ENCODE data around the gene TAGLN2. TPM values are rescaled to one million over a fixed set of nuclear protein-coding genes. Genes with fewer than 3 reads are reported as not detected.

The TAGLN2 gene
- total RNA-seq, 1 experiment from 2014 or later = 811 TPM

GRCh38 chr1:159949981-159950381 is 24.7 kb upstream of the TAGLN2 start:
- no peak for DNase-seq (ENCODE audit: low read depth)

DNA sequence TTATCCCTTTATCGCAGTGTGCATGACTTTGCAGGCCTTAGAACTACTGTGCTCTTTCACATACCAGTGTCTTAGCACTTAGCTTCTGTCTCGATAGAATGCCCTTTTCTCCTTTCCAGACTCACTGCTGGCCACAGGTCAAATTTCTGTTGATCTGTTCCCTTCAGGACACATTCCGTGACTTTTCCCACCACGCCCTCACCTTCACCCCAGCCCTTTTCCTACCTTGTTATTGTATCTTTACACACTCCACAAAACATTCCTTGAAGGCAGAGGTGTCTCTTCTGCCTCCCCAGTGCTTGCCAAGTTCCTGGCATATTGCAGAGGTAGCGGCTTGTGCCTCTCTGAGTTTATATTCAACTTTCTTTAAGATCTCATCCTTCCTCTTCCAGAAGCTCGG is 23.8 kb upstream of the TAGLN2 start:
- no peak for DNase-seq (ENCODE audit: low read depth)

DNA sequence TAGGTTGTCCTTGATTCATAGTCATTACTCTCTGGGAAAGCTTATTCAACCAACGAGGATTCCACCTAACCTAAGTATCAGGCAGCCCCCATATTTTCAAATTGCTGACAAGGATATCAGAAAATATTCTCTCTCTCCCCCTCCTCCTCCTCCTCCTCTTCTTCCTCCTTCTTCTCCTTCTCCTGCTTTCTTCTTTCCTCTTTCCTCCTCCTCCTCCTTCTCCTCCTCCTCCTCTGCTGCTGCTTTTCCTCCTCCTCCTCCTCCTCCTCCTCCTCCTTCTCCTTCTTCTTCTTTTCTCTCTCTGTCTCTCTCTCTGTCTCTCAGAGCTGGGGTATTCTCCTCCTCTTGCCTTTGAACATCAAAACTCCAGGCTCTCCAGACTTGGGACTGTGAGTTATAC is 22.6 kb upstream of the TAGLN2 start:
- DNase-seq (ENCODE audit: low read depth) = no peak

GRCh38 chr1:159946242-159947187 is 21.2 kb upstream of the TAGLN2 start:
- DNase-seq (ENCODE audit: low read depth) = no peak

DNA sequence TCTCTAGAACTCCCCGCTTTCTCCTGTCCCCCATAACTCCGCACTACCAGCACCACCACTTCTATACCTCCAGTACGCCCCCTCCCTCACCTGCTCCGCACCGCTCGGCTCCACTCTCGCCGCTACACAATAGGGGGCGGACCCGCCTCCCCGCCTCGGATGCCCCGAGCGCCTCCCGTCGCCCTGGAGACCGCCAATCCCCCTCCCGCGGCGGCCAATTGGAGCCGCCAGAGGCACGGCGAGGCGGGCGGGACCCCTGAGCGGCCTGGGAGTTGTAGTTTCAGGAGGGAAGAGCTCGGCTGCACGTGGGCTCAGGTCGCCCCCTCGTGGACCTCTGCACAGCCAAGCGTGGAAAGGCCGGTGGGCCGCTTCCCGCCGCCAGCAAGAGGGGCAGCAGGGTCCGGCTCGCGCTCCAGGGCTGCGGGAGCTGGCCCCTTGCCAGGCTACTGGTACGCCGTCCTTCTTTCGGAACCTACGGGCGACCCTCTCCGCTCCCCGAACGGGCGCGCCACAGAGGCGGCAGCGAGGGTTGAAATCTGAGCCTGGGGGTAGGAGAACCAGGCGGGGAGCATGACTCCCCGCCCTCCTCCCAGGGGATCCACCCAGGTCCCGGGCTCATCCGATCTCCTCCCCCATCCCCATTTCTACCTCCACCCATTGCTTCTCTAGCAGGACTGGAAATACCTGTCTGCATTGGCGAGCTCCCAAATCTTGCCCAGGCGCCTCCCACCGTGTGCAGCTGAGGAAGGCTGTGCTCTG is 20.4 kb upstream of the TAGLN2 start, which contains the start of gene IGSF9:
IGSF9 (minus strand) TSS at position 131 of the 759 bp plus-strand sequence. CDS start 2,159 bp downstream, outside the sequence.
- peak; percentile 65 for DNase-seq (ENCODE audit: low read depth)

GRCh38 chr1:159944623-159945455 is 19.5 kb upstream of the TAGLN2 start:
- no peak for DNase-seq (ENCODE audit: low read depth)

DNA sequence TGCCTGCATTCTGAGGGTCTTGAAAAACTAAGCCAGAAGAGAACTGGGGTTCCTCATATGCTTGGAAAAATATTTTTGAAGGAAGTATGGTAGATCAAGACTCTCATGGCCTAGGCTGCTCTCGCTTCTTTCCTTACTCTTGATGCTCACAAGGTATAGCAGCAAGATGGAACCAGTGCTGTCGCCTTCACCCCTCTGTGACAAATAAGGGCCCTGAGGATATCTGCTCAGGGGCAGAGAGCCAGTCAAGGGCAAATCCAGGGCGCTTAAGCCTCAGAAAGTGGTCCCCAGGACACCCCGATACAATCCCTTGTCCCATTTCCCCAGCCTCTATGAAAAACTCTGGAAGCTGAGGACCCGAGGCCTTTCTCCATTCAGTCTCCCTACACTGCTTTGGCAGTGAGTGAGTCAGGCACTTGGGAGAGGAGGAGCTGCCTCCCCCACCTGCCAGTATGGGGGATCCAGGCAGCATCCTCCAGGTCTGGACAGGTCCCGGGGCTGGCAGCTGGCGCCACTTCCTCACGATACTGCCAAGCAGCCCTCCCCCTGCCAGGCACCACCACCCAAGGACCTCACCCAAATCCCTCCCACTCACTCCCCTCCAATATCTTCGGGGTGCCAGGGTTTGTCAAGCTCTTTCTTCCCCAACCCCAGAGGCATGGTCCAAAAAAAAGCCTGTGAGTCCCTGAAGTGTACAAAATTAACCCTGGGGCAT is 18.8 kb upstream of the TAGLN2 start:
- DNase-seq (ENCODE audit: low read depth) = no peak

- no peak for DNase-seq (ENCODE audit: low read depth)
Observed at GRCh38 chr1:159943278-159943640, 18.0 kb upstream of the TAGLN2 start.

DNA sequence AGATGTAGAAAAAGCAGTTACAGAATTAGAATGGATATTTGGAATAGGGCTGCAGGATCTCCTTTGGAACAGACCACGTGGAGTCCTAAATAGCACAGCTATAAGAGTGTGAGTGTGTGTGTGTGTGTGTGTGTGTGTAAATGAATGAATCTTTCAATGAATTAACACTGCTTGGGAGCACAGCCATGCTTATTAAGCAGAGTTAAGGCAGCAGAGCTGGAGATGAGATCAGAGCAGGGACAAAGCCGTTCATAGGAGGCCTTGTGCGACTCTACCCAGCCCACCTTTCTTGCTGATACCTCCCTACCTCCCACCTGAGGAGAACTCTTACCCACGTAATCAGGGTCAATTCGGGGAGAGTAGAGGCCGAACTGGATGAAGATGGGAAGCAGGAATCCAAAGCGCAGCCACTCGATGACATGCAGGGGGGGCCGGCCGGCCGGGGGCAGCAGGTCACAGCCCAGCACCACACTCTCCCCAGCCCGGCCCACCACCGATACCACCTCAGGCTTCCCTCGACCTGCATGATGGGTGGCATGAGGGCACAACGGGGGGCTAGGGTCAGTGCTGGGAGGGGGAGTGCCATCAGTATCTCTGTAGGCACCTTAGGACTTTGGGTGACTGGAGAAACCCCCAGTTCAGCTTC is 17.4 kb upstream of the TAGLN2 start:
- no peak for DNase-seq (ENCODE audit: low read depth)

- no peak for DNase-seq (ENCODE audit: low read depth)
Observed at GRCh38 chr1:159941591-159942560, 16.6 kb upstream of the TAGLN2 start.

- no peak for DNase-seq (ENCODE audit: low read depth)
Observed at GRCh38 chr1:159941141-159941540, 15.8 kb upstream of the TAGLN2 start.

DNA sequence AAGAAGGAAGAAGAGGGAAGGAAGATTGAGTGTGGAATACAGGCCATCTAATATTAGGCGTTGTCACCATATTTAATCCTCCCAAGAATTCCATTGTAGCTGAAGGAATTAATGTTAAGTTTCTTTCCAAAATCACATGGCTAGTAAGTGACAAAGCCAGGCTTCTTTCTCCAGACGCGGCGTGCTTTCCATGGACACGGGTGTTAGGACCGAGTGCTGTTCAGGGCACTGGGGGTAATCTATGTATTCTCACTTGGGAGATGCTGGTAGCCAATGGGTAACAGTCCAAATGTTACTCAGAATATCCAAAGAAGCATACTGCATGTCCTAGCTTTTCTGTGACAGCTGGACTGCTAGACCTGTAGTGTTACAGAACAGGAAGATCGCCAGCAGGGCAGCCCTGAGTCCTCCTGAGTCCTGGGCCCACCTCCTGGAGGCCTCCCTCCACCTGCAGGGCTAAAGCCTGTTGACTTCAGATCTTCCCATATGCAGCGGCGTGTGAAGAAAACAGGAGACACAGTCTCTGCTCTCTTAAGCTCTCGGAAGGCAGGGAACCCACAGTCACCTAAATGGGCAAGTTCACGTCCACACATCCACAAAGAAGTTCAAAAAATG is 14.8 kb upstream of the TAGLN2 start:
- DNase-seq (ENCODE audit: low read depth) = no peak

- no peak for DNase-seq (ENCODE audit: low read depth)
Observed at GRCh38 chr1:159939678-159940002, 14.3 kb upstream of the TAGLN2 start.

- DNase-seq (ENCODE audit: low read depth) = no peak
Observed at GRCh38 chr1:159938905-159939677, 13.8 kb upstream of the TAGLN2 start.

GRCh38 chr1:159938211-159938852 is 13.0 kb upstream of the TAGLN2 start:
- peak; percentile 73 for DNase-seq (ENCODE audit: low read depth)

GRCh38 chr1:159937054-159937750 is 11.9 kb upstream of the TAGLN2 start:
- no peak for DNase-seq (ENCODE audit: low read depth)

DNA sequence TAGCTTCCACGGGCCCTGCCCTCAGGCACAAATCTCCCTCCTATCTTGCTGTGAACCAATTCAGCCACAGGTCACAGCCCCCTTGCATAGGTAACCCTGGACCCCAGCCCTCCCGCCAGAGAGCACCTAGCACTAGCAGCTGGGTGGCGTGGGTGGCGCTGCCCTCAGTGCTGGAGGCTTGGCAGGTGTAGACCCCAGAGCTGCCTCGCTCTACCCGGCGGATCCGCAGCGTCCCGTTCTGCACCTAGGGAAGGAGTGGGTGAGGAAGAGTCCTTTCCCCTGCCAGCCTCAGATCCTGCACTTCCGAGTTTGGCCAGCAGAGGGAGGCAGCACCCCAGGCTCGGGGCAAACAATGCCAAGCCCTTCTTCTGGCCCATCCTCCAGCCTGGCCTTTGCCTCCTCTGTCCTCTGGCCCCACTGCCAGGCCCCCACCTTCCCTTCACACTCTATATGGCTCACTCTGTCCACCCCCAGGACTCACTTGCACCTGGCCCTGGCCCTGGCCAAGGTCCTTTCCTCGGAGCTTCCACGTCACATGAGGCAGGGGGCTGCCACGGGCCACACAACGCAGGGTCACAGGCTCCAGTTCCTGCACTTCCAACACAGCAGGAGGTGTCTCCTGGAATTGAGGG is 11.1 kb upstream of the TAGLN2 start:
- no peak for DNase-seq (ENCODE audit: low read depth)

Measured in RPMI7951 (cell line).